MV-4-11 (cell line): ENCODE measurements around the gene HMG20B.

Source experiments
- DNase-seq: peaks from one replicate; lab custom pipeline; 2025; lab: John Stamatoyannopoulos, UW

The HMG20B gene

GRCh38 chr19:3608079-3608641, 35.4 kb downstream of the HMG20B start:
- DNase-seq = peak; percentile 39

- peak; percentile 66 for DNase-seq
Observed at GRCh38 chr19:3608750-3609322, 36.1 kb downstream of the HMG20B start.

GRCh38 chr19:3609779-3610719, 37.3 kb downstream of the HMG20B start:
- DNase-seq = no peak

- DNase-seq = no peak
Observed at GRCh38 chr19:3610745-3611717, 38.3 kb downstream of the HMG20B start.

- DNase-seq = no peak
Observed at GRCh38 chr19:3611841-3612240, 39.1 kb downstream of the HMG20B start.

- DNase-seq = no peak
Observed at GRCh38 chr19:3612330-3612729, 39.6 kb downstream of the HMG20B start.

GRCh38 chr19:3612901-3613741, 40.4 kb downstream of the HMG20B start:
- DNase-seq = no peak

- no peak for DNase-seq
Observed at GRCh38 chr19:3613818-3614661, 41.3 kb downstream of the HMG20B start.

GRCh38 chr19:3614858-3615505, 42.2 kb downstream of the HMG20B start:
- no peak for DNase-seq

GRCh38 chr19:3615524-3616135, 42.9 kb downstream of the HMG20B start:
- DNase-seq = no peak

- DNase-seq = no peak
Observed at GRCh38 chr19:3617463-3617862, 44.7 kb downstream of the HMG20B start.

GRCh38 chr19:3618144-3618810, 45.5 kb downstream of the HMG20B start:
- DNase-seq = no peak

- DNase-seq = no peak
Observed at GRCh38 chr19:3618811-3619630, 46.3 kb downstream of the HMG20B start.

GRCh38 chr19:3619631-3620012, 46.9 kb downstream of the HMG20B start:
- DNase-seq = no peak

GRCh38 chr19:3620145-3620816, 47.5 kb downstream of the HMG20B start:
- DNase-seq = no peak

GRCh38 chr19:3620817-3621547, 48.2 kb downstream of the HMG20B start:
- no peak for DNase-seq
